ENCODE data around the gene AP1B1. TPM values are rescaled to one million over a fixed set of nuclear protein-coding genes. Genes with fewer than 3 reads are reported as not detected.

AP1B1 gene
- total RNA-seq, 1 experiment from 2014 or later: 101 TPM

DNA sequence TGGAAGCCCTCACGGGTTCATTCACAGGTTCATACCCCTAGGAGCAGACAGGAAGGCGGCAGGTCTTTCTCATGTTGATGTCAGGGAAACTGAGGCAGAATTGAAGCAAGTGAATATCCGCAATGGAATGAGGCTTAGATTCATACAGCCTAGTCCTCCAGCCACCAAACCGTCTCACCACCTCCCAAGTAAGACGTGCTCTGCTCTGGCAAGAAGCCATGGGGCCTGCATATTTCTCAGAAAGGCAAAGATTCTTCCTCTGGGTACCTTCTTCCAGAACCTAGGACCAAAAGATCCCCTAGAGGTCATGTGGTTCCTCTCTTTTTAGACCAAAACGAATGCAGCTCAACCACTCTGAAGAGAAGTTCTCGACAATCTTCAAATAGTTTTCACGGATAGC lies 1.7 kb downstream of the AP1B1 start:
- ChIA-PET POLR2A (no interaction called here), CTCF (no interaction called here)
- no peak for DNase-seq
- H3K27me3 ChIP-seq (replicated peaks; ENCODE audit: control insufficient read depth, insufficient read depth, low read length): no peaks in the 10 kb centered on the region
- Mint-ChIP-seq H3K4me3 (ENCODE audit: unreplicated experiment) (peak overlapping the region; percentile 88), H3K27ac (ENCODE audit: unreplicated experiment) (peak overlapping the region; percentile 87), H3K36me3 (ENCODE audit: insufficient read depth, unreplicated experiment) (peaks cover 28% of the 10 kb centered on the region), H3K27me3 (ENCODE audit: insufficient read depth, unreplicated experiment) (no peaks in the 10 kb centered on the region), H3K4me1 (ENCODE audit: low read depth, unreplicated experiment) (peaks cover 36% of the 10 kb centered on the region), H3K9me3 (ENCODE audit: unreplicated experiment) (no peaks in the 10 kb centered on the region)
- H3K36me3 ChIP-seq (ENCODE audit: control insufficient read depth, insufficient read depth, low read length): no peaks in the 10 kb centered on the region; the same call in 1 of the 2 replicates
- no peak overlapping the region for H3K4me3 ChIP-seq (ENCODE audit: low read depth, low read length)
- H3K9me3 ChIP-seq: no peaks in the 10 kb centered on the region
- no TSS peak for BruUV-seq (replicated peaks)
- TF ChIP-seq, protein P1, sequence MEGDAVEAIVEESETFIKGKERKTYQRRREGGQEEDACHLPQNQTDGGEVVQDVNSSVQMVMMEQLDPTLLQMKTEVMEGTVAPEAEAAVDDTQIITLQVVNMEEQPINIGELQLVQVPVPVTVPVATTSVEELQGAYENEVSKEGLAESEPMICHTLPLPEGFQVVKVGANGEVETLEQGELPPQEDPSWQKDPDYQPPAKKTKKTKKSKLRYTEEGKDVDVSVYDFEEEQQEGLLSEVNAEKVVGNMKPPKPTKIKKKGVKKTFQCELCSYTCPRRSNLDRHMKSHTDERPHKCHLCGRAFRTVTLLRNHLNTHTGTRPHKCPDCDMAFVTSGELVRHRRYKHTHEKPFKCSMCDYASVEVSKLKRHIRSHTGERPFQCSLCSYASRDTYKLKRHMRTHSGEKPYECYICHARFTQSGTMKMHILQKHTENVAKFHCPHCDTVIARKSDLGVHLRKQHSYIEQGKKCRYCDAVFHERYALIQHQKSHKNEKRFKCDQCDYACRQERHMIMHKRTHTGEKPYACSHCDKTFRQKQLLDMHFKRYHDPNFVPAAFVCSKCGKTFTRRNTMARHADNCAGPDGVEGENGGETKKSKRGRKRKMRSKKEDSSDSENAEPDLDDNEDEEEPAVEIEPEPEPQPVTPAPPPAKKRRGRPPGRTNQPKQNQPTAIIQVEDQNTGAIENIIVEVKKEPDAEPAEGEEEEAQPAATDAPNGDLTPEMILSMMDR (IDR thresholded peaks at IDR 0.05; ENCODE audit: insufficient read depth in 1 of 2, low read depth in 1 of 2, low read length in 1 of 2, severe bottlenecking in 1 of 2, unreplicated experiment in 1 of 2): no peak
- H3K4me1 ChIP-seq: peaks cover 62% of the 10 kb centered on the region
- intact Hi-C loops (cut with micrococcal nuclease; ENCODE audit: unreplicated experiment): no loop called here

DNA sequence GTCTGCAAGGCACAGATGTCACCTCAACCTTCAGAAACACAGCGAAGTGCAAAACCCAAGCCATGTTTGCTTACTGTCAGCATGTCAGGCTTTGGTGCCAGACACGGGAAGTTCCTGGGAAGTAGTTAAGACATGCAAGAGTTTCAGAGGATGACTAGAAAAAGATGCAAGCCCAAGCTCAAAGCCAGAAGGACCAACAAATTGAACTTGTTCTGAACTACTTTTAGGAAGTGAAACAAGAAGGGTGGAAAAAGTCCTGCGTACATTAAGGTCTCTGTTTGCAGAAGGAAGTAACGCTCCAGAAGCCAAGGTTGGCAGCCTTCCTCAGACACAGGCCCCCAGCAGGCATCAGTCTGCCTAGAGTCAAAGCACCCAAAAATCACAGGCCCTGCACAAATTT lies 2.6 kb downstream of the AP1B1 start:
- peaks cover 72% of the 10 kb centered on the region for H3K4me1 ChIP-seq
- no peaks in the 10 kb centered on the region for H3K27me3 ChIP-seq (replicated peaks; ENCODE audit: control insufficient read depth, insufficient read depth, low read length)
- H3K4me1 Mint-ChIP-seq (ENCODE audit: low read depth, unreplicated experiment): peaks cover 45% of the 10 kb centered on the region
- no TSS peak for BruUV-seq (replicated peaks)
- peaks cover 29% of the 10 kb centered on the region for H3K36me3 Mint-ChIP-seq (ENCODE audit: insufficient read depth, unreplicated experiment)
- H3K4me3 ChIP-seq (ENCODE audit: low read depth, low read length): no peak overlapping the region
- no peaks in the 10 kb centered on the region for H3K9me3 Mint-ChIP-seq (ENCODE audit: unreplicated experiment)
- no peak for DNase-seq
- no peaks in the 10 kb centered on the region for H3K27me3 Mint-ChIP-seq (ENCODE audit: insufficient read depth, unreplicated experiment)
- peaks cover 1% of the 10 kb centered on the region; the same call in 1 of the 2 replicates for H3K36me3 ChIP-seq (ENCODE audit: control insufficient read depth, insufficient read depth, low read length)
- intact Hi-C loops (cut with micrococcal nuclease; ENCODE audit: unreplicated experiment): no loop called here
- CTCF ChIA-PET: no interaction called here
- TF ChIP-seq, protein P1 (IDR thresholded peaks at IDR 0.05; ENCODE audit: insufficient read depth in 1 of 2, low read depth in 1 of 2, low read length in 1 of 2, severe bottlenecking in 1 of 2, unreplicated experiment in 1 of 2): no peak
- POLR2A ChIA-PET: interaction anchor here (1.4 kb wide), 1 partner anchor 15 kb away, joined by 9 read pairs; no protein-coding TSS in a partner anchor
- peak overlapping the region; percentile 87 for H3K27ac Mint-ChIP-seq (ENCODE audit: unreplicated experiment)
- H3K9me3 ChIP-seq: no peaks in the 10 kb centered on the region
- peak overlapping the region; percentile 61 for H3K4me3 Mint-ChIP-seq (ENCODE audit: unreplicated experiment)

DNA sequence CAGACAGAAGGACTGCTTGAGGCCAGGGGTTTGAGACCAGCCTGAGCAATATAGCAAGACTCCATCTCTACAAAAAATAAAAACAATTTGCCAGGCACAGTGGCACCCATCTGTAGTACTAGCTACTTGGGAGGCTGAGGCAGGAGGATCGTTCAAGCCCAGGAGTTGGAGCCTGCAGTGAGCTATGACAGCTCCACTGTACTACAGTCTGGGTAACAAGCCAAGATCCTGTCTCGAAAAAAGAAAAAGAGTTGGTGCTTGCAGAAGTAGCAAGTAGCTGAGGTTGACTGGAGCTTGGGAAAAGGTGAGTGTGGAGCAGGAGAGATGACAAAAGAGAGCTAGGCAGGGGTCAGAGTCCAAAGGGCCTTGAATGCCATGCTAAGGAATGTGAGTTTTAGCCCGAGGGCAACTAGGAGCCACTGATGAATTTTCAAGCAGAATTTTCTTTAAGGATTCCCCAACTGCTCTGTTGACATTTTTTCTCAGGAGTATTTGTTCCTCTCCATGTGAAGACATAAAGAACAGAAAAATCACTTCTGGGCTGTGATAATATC lies 3.1 kb downstream of the AP1B1 start:
- H3K36me3 Mint-ChIP-seq (ENCODE audit: insufficient read depth, unreplicated experiment): peaks cover 33% of the 10 kb centered on the region
- Histone ChIP-seq H3K27me3 (replicated peaks; ENCODE audit: control insufficient read depth, insufficient read depth, low read length) (no peaks in the 10 kb centered on the region), H3K36me3 (ENCODE audit: control insufficient read depth, insufficient read depth, low read length) (peaks cover 1% of the 10 kb centered on the region; the same call in 1 of the 2 replicates), H3K9me3 (no peaks in the 10 kb centered on the region), H3K4me1 (peaks cover 75% of the 10 kb centered on the region), H3K4me3 (ENCODE audit: low read depth, low read length) (no peak overlapping the region)
- H3K27me3 Mint-ChIP-seq (ENCODE audit: insufficient read depth, unreplicated experiment): no peaks in the 10 kb centered on the region
- ChIA-PET CTCF (no interaction called here), POLR2A (interaction anchor here (1.4 kb wide), 1 partner anchor 15 kb away, joined by 9 read pairs; no protein-coding TSS in a partner anchor)
- TF ChIP-seq, protein P1 (IDR thresholded peaks at IDR 0.05; ENCODE audit: insufficient read depth in 1 of 2, low read depth in 1 of 2, low read length in 1 of 2, severe bottlenecking in 1 of 2, unreplicated experiment in 1 of 2): no peak
- H3K4me1 Mint-ChIP-seq (ENCODE audit: low read depth, unreplicated experiment): peaks cover 51% of the 10 kb centered on the region
- peak overlapping the region; percentile 61 for H3K4me3 Mint-ChIP-seq (ENCODE audit: unreplicated experiment)
- BruUV-seq (replicated peaks): no TSS peak
- intact Hi-C loops (cut with micrococcal nuclease; ENCODE audit: unreplicated experiment): no loop called here
- DNase-seq: peak; percentile 69 to 73
- H3K27ac Mint-ChIP-seq (ENCODE audit: unreplicated experiment): peak overlapping the region; percentile 87
- no peaks in the 10 kb centered on the region for H3K9me3 Mint-ChIP-seq (ENCODE audit: unreplicated experiment)
